NCI-H345 treated with DMSO at 0.1 percent for 48 hours (cell line): ENCODE measurements around the gene NME4.

Experiments
- DNase-seq: peaks from one replicate; lab custom pipeline; 2025; ENCODE audit not compliant: unreplicated experiment; lab: John Stamatoyannopoulos, UW

Gene NME4

DNA sequence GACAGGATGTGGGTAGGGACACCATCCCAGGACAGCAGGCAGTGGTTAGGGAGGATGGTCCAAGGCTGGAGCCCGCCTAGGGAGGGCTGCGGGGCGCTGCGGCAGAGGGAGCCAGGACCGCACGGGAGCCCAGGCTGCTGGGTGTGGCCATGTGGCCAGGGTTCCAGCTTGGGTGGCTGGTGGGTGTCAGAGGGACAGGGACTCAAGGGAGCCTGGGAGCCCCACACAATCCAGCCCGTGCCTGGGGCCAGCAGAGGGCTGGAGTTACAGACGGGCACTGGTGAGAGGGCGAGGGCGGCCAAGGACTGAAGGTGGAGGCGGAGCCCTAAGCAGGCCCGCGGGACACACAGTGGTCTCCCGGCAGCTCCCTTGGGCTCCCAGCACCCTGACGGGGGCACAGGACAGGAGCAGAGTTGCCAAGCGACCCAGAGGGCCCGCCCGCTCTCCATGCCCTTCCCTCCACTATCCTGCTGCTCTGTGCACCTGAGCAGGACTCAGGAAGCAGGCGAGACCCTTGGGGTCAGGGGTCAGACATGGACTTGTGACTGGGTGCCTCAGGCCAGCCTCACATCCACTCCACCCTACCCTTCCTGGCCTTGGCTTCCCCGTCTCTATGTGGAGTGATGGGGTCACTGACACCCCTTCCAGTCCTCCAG lies 33.8 kb upstream of the NME4 start:
- no peak for DNase-seq

DNA sequence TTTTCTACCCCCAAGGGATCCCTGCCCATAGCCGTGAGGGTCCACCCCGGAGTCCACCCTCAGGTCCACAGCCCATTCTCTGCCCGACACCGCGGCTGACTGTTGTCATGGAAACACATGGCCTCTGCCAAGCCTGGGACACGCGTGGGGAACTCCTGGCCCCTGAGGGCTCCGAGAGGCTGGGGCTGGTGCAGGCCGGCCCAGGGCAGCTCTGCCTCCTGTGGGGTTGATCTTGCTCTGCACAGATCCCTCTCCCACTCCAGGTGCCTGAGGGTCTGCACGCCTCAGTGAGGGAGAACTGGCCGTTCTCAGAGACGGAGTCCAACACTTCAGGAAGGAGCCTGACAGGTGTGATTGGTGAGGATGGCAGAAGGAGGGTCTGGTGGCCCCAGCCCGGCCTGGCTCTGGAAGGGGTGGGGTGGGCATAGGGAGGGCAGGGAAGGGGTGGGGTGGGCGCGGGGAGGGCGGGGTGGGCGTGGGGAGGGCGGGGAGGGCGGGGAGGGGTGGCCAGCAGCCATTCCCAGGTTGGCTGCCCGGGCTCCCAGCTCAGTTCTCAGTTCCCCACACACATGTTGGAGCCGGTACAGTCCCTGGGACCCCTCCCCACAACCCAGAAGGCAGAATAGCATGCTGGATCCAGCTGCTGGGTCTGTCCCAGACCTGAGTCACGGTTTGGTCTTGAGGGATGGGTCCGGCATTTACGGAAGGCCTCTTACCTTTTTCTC lies 33.1 kb upstream of the NME4 start:
- no peak for DNase-seq

DNA sequence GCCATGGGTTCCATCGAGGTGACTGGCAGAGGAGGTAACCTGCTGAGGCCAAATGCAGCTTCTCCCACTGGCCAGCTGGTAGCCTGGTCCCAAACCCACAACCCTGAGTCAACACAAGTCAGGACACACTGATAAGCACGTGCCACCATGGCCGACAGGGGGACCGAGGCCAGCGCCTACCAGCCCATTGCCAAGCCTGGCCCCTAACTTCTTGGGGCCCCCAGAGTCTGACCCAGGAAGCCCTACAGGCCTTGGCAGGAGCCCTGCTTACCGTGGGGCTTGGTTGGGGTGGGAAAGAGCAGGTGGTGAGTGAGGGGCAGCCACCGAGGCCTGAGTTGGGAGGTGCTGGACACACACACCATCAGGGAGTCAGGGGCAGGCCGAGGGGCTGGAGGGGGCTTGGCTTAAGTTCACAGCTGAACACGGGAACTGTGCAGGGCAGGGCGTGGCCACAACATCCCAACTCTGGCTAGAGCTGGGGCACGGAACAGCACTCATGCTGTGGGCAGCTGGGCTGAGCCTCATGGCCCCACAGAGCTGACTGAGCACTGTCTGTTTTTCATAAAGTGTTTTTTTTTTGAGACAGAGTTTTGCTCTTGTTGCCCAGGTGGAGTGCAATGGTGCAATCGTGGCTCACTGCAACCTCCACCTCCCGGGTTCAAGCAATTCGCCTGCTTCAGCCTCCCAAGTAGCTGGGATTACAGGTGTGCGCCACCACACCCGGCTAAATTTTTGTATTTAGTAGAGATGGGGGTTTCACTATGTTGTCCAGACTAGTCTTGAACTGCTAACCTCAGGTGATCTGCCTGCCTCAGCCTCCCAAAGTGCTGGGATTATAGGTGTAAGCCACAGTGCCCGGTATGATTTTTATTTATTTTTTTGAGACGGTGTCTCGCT lies 32.2 kb upstream of the NME4 start:
- DNase-seq, result no peak

DNA sequence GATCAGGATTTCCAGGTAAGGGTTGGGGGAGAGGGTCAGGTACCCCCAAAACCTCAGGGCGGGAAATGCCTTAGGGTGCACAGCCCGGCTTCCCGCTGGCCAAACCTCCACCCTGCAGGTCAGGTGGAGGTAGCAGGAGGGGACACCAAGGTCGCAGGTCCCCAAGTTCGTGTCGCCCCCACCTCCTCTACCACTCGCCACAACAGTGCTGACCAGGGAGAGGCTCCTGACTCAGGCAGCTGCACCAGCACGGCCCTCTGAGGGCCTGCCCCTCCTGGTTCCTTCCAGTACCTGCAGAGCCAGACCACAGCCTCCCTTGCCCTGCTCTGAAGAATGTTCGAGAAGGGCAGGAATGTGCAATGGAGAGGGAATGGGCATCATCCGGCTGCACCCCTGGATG lies 30.5 kb upstream of the NME4 start:
- no peak for DNase-seq

DNA sequence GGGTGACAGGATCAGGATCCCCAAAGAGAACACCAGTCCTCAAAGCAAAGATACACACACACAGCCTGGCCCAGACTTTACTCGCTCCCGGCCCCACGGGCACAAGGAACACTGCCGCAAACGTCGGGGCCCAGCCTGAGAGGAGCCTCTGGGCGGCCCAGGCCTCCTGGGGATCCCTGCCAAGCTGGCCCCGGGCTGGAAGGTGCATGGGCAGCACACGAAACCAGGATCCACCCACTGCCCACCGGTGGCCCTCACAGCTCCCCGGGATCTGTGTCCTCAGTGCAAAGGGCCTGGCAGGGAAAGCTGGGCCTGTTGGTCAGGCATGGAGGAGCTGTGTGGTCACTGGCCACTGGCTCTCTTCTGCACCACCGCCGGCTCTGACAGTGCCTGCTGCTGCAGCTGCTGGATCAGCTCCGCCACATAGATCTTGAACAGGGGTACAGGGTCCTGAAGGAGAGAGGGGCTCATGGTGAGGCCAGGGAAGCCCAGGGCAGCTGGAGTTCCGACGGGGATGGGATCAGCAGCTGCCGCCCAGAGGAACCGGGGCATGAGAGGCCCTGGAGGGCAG lies 29.6 kb upstream of the NME4 start:
- DNase-seq, result no peak

DNA sequence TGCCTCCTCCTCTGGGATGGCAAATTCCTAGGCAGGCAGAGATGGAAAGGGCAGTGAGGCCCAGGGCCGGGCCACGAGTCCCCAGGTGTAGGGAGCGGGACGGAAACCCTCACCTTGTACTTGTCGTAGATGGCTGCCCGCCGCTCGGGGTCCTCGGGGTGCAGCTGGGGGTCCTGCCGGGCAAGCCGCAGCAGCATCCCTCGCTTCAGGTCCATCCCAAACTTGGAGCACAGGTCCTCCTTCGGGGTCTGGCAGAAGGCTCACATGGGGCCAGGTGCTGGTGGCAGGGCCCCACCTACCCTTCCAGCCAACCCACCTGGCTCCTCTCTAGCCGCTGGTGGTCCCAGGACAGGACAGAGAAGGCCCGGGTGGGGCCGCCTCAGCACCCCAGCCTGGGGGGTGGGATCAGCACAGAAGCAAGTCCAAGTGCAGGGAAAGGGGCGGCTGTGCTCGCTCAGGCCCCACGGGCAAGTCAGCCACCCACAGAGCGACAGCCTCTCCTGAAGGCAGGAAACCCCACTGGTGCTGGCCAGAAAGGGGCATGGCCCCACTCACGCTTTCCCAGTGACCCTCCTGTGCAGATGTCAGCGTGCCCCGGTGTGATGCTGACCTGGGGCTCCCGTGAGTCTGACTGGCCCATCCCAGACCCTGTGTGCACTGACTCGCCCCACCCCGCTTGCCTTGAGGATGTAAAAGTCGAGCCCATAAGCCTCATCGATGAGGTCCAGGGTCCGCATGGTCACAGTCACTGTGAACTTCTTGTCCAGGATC lies 28.4 kb upstream of the NME4 start:
- DNase-seq, result no peak

DNA sequence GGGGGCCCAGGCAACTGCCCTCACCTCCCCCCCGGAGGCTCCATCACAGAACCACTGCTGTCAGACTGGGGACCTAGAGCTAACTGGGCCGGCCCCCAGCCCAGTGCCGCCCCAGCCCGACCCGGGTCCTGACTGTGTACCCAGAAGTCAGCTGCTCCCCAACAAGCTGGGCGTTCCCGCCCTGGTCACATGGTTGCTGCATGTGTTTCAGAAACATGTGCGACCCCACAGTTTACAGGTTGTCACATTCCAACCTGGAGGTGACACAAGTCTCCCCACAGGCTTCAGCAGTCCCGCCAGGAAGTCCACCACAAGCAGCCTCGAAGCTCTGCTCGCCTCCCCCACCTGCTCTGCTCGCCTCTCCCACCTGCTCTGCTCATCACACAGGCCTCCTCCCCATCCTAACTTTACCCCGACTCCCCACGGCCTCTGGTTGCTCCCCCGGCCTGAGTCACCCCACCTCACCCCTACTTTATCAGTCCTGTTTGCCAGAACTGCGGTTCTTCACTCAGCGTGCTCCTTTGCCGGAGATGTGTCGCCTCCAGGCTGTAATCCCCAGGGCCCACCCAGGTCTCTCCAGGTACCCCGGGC lies 27.6 kb upstream of the NME4 start:
- DNase-seq, result no peak

DNA sequence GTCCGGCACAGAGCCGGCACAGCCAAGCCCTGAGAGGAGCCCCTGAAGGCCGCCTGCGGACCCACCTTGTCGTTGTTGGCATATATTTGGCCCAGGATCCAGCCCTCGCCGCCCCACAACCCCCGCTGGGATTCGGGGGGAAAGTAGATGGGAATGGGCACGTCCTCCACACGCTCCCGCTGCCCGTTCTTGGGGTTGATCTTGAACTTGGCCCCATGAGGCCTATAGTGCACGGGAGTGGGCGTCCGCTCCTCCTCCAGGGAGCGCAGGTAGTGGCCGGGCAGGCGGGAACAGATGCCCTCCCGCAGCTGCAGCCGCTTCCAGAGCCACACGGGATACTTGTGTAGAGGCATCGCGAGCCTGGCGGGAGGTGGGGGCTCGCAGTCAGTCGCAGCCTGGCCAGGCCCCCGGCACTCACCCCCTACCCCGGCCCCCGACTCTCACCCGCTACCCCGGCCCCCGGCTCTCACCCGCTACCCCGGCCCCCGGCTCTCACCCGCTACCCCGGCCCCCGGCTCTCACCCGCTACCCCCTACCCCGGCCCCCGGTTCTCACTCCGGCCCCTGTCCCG lies 27.0 kb upstream of the NME4 start:
- no peak for DNase-seq

DNA sequence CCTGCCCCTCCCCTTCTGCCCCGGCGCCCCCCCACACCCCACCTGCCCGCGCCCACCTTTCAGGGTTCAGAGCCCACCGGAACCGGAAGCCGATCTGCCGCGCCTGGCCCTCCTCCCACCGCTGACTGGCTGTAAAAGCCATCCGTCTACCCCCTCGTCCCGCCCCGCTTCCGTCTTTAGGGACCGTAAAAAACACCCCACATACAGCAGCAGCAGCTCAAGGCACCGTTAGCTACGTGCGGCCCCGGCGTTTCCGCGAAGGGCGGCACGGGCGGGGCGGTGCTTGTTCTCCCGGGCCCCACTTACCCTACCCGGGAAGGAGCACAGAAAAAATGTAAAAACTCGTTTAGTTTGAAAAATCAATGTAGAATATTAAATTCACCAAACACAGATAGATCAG lies 26.6 kb upstream of the NME4 start, which contains the start of gene MRPL28:
TSS of gene MRPL28 (minus strand) at position 96 of the 400 bp plus-strand sequence. CDS start 320 bp downstream, outside the sequence.
- peak; percentile 81 for DNase-seq

DNA sequence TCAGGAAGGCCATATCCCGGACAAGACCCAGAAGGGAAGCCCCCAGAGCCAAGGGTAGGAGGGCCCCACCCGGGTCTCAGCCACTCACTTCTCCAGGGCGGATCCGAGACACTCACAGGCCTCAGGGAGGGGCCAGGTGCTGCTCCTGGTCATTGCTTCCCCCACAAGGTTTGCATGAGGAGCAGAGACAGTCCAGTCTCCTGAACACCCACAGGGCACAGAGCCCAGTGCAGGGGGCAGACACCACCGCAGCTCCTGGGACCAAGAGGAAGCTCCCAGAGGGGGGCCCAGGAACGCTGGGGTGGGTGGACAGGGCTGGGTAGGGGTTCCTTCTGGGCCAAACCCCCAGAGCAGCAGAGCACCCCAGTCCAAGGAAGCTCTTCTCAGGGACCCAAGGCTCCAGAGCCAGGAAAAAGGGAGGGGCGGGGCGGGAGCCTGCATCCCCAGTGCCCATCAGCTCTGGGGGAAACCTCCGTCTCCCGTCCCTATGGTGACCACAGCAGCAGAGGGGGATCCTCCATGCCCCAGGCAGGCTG lies 26.0 kb upstream of the NME4 start:
- DNase-seq, result no peak

DNA sequence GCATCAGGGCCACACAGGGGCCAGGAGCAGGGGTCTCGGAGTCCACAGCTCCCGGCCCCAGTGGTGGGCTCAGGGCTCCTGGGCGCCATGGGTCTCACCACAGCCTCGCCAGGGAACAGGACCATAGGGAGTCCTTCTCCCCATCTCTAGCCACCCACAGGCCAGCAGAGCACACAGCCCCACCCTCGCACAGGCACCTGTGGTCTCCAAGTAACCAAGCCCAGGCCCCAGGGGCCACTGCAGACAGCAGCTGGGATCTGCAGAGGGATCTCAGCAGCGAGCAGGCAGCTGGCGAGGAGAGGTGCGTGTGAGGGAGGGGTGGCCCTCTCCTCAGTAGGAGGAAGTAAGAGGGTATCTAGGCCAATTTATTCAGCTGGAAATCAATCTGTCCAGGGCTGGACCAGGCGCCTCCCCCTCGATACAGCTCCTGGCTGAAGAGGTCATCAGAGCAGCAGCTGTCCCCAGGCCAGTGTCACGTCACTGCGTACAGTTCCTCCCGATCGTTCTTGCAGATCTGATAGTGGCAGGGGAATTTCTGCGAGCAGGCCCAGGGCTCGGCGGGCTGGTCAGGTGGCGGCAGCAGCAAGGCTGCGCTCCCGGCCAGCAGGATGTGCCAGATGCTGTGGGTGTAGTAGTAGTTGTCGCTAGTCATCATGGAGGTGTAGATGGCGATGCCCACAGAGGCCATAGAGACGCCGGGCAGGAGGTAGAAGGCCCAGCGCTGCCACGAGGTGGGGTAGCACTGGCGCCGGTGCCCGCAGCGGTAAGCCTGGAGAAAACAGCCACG lies 25.3 kb upstream of the NME4 start:
- DNase-seq, result no peak

DNA sequence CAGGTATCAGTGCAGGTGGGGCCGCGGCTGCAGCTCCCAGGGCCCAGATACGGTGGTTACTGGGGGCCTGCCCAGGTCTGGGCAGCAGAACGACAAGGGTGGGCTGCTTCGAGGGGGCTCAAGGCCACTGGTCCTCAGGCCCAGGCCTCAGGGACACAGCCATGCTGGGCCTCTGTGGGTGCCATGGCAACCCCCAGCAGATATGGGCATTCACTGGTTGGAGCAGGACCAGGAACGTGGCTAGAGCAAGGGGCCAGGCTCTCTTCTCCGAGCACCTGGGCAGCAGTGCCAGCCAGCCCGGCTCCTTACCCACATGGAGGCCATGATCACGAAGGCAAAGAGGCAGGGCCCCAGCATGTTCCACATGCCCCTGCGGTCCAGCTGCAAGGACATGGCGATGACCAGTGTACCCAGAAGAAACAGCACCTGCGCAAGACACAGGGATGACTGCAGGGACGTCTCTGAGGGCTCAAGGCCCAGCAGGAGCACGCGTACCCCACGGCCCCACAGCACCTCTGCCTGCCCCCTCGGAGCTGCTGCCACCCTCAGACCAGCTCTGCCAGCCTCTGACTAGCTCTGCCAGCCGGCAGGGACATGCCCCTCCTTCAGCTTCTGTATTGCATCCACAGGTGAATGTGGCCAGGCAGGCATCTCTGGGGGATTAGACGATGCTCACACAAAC lies 24.6 kb upstream of the NME4 start:
- no peak for DNase-seq

DNA sequence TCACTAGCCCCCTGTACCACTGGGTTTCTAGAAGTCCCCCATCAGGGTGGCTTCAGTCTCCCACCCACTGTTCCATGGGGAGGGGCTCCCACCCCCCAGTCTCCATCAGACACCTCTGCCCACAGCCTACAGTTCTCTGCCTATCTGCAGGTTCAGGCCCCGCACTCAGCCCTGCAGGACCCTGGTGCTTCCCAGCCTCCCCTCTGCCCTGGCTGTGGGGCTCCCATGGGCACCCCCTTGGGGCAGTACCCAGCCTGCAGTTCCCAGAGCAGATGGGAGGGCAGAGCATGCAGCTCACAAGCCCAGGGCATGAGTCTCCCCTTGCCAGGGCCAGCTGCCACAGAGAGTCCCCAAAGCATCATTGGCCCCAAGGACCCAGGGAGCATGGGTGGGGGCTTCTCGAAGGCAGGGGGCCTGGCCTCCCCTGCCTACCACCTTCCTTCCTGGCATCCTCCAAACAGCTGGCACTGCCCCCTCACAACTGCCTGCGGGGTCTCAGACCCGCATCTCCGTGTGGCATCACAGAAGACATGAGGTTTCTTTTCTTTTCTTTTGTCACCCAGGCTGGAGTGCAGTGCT lies 23.9 kb upstream of the NME4 start:
- no peak for DNase-seq

DNA sequence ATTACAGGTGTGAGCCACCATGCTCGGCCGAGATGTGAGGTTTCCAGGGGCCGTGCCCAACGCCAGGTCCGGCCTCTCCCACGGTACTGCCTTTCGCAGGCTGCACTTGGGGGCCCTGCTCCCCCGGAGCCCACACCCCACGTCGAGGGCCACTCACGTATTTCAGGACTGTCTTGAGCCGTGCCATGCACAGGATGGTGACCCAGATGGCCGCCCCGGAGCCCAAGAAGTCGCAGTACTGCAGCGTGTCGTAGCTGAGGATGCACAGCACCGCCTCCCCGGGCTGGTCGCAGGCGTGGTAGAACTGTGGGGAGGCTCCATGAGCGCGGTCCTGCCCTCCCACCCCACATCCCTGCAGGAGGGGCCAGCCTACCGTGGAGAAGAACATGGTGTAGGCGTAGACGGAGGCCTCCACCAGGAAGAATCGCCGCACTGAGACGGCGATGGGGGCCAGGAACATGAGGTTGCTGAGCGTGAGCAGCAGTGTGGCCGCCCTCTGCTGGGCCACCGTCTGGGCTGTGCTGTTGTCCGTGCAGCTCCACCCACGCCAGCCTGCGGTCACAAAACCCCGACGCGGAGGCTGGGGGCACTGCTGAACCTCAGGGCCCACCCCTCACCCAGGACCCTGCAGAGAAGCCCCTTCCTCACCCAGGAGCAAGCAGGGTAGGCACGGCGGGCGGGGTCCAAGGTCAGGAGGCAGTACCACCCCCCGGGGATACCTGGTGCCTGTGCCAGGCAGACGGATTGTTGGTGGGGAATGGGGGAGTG lies 23.0 kb upstream of the NME4 start:
- no peak for DNase-seq

DNA sequence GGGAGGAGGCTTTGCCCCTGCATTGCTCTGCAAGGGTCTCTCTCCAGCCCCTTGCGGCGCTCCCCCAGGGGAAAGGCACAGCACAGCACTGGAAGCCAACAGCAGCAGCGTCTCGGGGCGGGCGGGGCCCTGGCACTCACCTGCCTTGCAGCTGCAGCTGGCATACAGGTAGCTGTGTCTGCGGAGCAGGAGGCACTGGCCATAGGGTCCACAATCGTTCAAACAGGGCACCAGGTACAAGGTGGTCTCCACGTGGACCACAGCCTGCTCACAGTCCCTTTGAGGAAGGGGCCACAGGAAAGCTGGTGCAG lies 22.4 kb upstream of the NME4 start:
- DNase-seq, result no peak

DNA sequence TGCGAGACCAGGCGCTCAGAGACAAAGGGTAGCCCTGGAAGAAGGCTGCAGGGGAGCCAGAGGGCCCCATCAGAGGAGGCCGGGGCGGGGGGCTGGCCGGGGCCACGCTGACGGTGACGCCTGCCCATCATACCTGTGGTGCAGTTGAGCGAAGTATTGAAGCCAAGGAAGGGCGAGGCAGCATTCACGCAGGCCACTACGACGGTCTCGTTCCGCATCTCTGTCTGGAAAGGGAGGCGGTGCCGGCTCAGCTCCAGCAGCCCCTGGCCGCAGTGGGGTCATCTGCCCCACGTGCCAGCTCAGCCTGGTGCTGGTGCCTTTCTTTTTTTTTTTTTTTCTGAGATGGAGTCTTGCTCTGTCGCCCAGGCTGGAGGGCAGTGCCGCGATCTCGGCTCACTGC lies 21.8 kb upstream of the NME4 start:
- no peak for DNase-seq
